CD4-positive, alpha-beta memory T cell (primary cell): ENCODE results near the gene ZNF687. TPM values are rescaled to one million over a fixed set of nuclear protein-coding genes. Genes with fewer than 3 reads are reported as not detected.
"Not testable (repeated sequence)": the region's sequence is repeated elsewhere in the genome, so short reads cannot be mapped to it uniquely, and the experiment has no call there.

Source experiments
- CTCF ChIA-PET: fragments of 350-600 bp; sonication (Branson Sonifier 250); formaldehyde crosslinking; loops from one replicate; lab custom pipeline; 2021; ENCODE audit warnings: inconsistent platforms; ENCODE audit not compliant: partially characterized antibody; lab: Charles Lee
- POLR2A ChIA-PET: fragments of 350-600 bp; sonication (Branson Sonifier 250); formaldehyde crosslinking; loops from one replicate; lab custom pipeline; 2021; ENCODE audit not compliant: partially characterized antibody; lab: Charles Lee
- DNase-seq, 5 donors: peaks; one replicate each; pipeline versions ENCODE4 v3.0.0 to v3.0.0-alpha.2; 2020 to 2022; ENCODE audit warnings: mixed read lengths in 1 of 5
- H3K27ac ChIP-seq: one replicate; pipeline ENCODE4 v1.7.0; 2013; ENCODE audit warnings: low read depth, low read length
- H3K27me3 ChIP-seq: 2 replicates; pipeline ENCODE4 v1.7.0; 2013; ENCODE audit warnings: mild to moderate bottlenecking, low read length, moderate library complexity; ENCODE audit not compliant: insufficient read depth
- H3K36me3 ChIP-seq: 2 replicates; pipeline ENCODE4 v1.7.0; 2013; ENCODE audit warnings: mild to moderate bottlenecking, low read length, moderate library complexity; ENCODE audit not compliant: insufficient read depth
- H3K4me1 ChIP-seq: 2 replicates; pipeline ENCODE4 v1.7.0; 2013; ENCODE audit warnings: mild to moderate bottlenecking, low read length, moderate library complexity; ENCODE audit not compliant: insufficient read depth
- H3K4me3 ChIP-seq, 2 donors: one replicate each; pipeline ENCODE4 v1.7.0; 2013; ENCODE audit warnings: low read length in 2 of 2, mild to moderate bottlenecking in 1 of 2
- H3K9me3 ChIP-seq, 2 donors: one replicate each; pipeline ENCODE4 v1.7.0; 2013; ENCODE audit warnings: low read length in 2 of 2, control low read depth in 1 of 2; ENCODE audit not compliant: control insufficient read depth in 1 of 2
- H3K27ac Mint-ChIP-seq, 7 donors: one replicate each; pipeline ENCODE4 v1.8.0; 2020 to 2021; ENCODE audit warnings: mixed read lengths in 7 of 7, mild to moderate bottlenecking in 6 of 7, inconsistent platforms in 3 of 7, moderate library complexity in 3 of 7
- H3K27me3 Mint-ChIP-seq, 2 donors: one replicate each; pipeline ENCODE4 v1.8.0; 2020 to 2021; ENCODE audit warnings: mixed read lengths in 2 of 2
- H3K36me3 Mint-ChIP-seq, 2 donors: one replicate each; pipeline ENCODE4 v1.8.0; 2020 to 2021; ENCODE audit warnings: mixed read lengths in 2 of 2, inconsistent platforms in 1 of 2, mild to moderate bottlenecking in 1 of 2
- H3K4me1 Mint-ChIP-seq, 4 donors: one replicate each; pipeline ENCODE4 v1.8.0; 2020 to 2021; ENCODE audit warnings: mixed read lengths in 4 of 4, mild to moderate bottlenecking in 1 of 4
- H3K4me3 Mint-ChIP-seq, 8 donors: one replicate each; pipeline ENCODE4 v1.8.0; 2020 to 2021; ENCODE audit warnings: mixed read lengths in 8 of 8, mild to moderate bottlenecking in 7 of 8, moderate library complexity in 6 of 8, inconsistent platforms in 3 of 8
- H3K9me3 Mint-ChIP-seq, 8 donors: one replicate each; pipeline ENCODE4 v1.8.0; 2020 to 2021; ENCODE audit warnings: mixed read lengths in 8 of 8, mild to moderate bottlenecking in 5 of 8, inconsistent platforms in 3 of 8, moderate library complexity in 1 of 8
- intact Hi-C: fragments of 100-400 bp; cut with micrococcal nuclease; formaldehyde crosslinking; loops from one replicate; pipeline ENCODE4 v1.15.1; 2023
- polyA plus RNA-seq, 2 donors: library from polyadenylated mRNA; unstranded; fragments of 300-500 nt; fragmentation: Illumina TruSeq; gene quantifications; one replicate each; pipeline ENCODE4 v1.2.3, GENCODE V29; 2021
- total RNA-seq, 2 experiments: library from RNA; stranded (reverse); gene quantifications; one replicate each; pipeline ENCODE4 v1.2.3, GENCODE V29; 2021

Gene ZNF687
- total and polyA plus RNA-seq, 4 experiments from 2014 or later, result 0.36 to 39.3 (median 20.2) TPM

- peaks cover 48% of the 10 kb centered on the region for H3K36me3 ChIP-seq
- H3K27ac ChIP-seq, result no peak overlapping the region
- H3K27me3 ChIP-seq, result no peaks in the 10 kb centered on the region
- POLR2A ChIA-PET, result interaction anchor here (0.5 to 1.5 kb wide), 2 partner anchors 11 to 639 kb away, joined by 3 to 4 read pairs; partner anchors contain the start of gene PSMD4
- H3K36me3 Mint-ChIP-seq, result peaks cover 33 to 57% of the 10 kb centered on the region in 2 donors
- no peaks in the 10 kb centered on the region for H3K4me1 Mint-ChIP-seq
- H3K4me3 ChIP-seq, result no peak overlapping the region
- H3K9me3 ChIP-seq, result no peaks in the 10 kb centered on the region
- no peak overlapping the region for H3K4me3 Mint-ChIP-seq
- H3K4me1 ChIP-seq, result no peaks in the 10 kb centered on the region
- H3K9me3 Mint-ChIP-seq, result no peaks in the 10 kb centered on the region
- CTCF ChIA-PET, result interaction anchor here (1.1 to 1.9 kb wide), 3 partner anchors 11 to 468 kb away, joined by 3 to 4 read pairs (median 3); partner anchors contain the start of gene PSMD4
- no peak for DNase-seq
- H3K27me3 Mint-ChIP-seq, result no peaks in the 10 kb centered on the region
- intact Hi-C loops, result no loop called here
- H3K27ac Mint-ChIP-seq, result peak overlapping the region in 5 of 7 donors; percentile 4 to 85 (median 63)
Observed at GRCh38 chr1:151265446-151266236, 16.5 kb upstream of the ZNF687 start.

- H3K4me3 ChIP-seq, result no peak overlapping the region
- POLR2A ChIA-PET, result interaction anchor here (1.5 kb wide), 1 partner anchor 11 kb away, joined by 4 read pairs; the partner anchor contains the start of gene PSMD4
- H3K27me3 ChIP-seq, result no peaks in the 10 kb centered on the region
- intact Hi-C loops, result no loop called here
- DNase-seq, result no peak
- Mint-ChIP-seq H3K4me3 (no peak overlapping the region), H3K36me3 (peaks cover 34 to 59% of the 10 kb centered on the region in 2 donors), H3K4me1 (no peaks in the 10 kb centered on the region), H3K27ac (peak overlapping the region in 2 of 7 donors; percentile 54 to 81), H3K27me3 (no peaks in the 10 kb centered on the region), H3K9me3 (no peaks in the 10 kb centered on the region)
- H3K9me3 ChIP-seq, result no peaks in the 10 kb centered on the region
- CTCF ChIA-PET, result no interaction called here
- peaks cover 48% of the 10 kb centered on the region for H3K36me3 ChIP-seq
- no peaks in the 10 kb centered on the region for H3K4me1 ChIP-seq
- H3K27ac ChIP-seq, result no peak overlapping the region
Observed at GRCh38 chr1:151266315-151266714, 15.8 kb upstream of the ZNF687 start.

- H3K4me3 Mint-ChIP-seq, result no peak overlapping the region
- Histone ChIP-seq H3K4me3 (no peak overlapping the region), H3K4me1 (no peaks in the 10 kb centered on the region), H3K36me3 (peaks cover 48% of the 10 kb centered on the region), H3K27ac (no peak overlapping the region), H3K9me3 (no peaks in the 10 kb centered on the region), H3K27me3 (no peaks in the 10 kb centered on the region)
- intact Hi-C loops, result no loop called here
- H3K36me3 Mint-ChIP-seq, result peaks cover 38 to 63% of the 10 kb centered on the region in 2 donors
- peak overlapping the region in 1 of 7 donors; percentile 54 for H3K27ac Mint-ChIP-seq
- ChIA-PET CTCF (no interaction called here), POLR2A (no interaction called here)
- H3K27me3 Mint-ChIP-seq, result no peaks in the 10 kb centered on the region
- no peak for DNase-seq
- no peaks in the 10 kb centered on the region for H3K9me3 Mint-ChIP-seq
- no peaks in the 10 kb centered on the region for H3K4me1 Mint-ChIP-seq
Observed at GRCh38 chr1:151266821-151267220, 15.3 kb upstream of the ZNF687 start.

- Mint-ChIP-seq H3K9me3 (no peaks in the 10 kb centered on the region), H3K36me3 (peaks cover 38 to 61% of the 10 kb centered on the region in 2 donors), H3K27me3 (no peaks in the 10 kb centered on the region), H3K27ac (peak overlapping the region in 3 of 7 donors; percentile 42 to 72 (median 60)), H3K4me1 (no peaks in the 10 kb centered on the region), H3K4me3 (no peak overlapping the region)
- H3K4me1 ChIP-seq, result no peaks in the 10 kb centered on the region
- CTCF ChIA-PET, result no interaction called here
- no peaks in the 10 kb centered on the region for H3K9me3 ChIP-seq
- H3K27me3 ChIP-seq, result no peaks in the 10 kb centered on the region
- no peak for DNase-seq
- H3K36me3 ChIP-seq, result peaks cover 46% of the 10 kb centered on the region
- POLR2A ChIA-PET, result no interaction called here
- intact Hi-C loops, result no loop called here
- H3K4me3 ChIP-seq, result no peak overlapping the region
- H3K27ac ChIP-seq, result no peak overlapping the region
Observed at GRCh38 chr1:151267760-151268159, 14.3 kb upstream of the ZNF687 start.

- H3K27me3 Mint-ChIP-seq, result no peaks in the 10 kb centered on the region
- no peaks in the 10 kb centered on the region for H3K4me1 Mint-ChIP-seq
- Histone ChIP-seq H3K9me3 (no peaks in the 10 kb centered on the region), H3K36me3 (no peaks in the 10 kb centered on the region), H3K27me3 (no peaks in the 10 kb centered on the region), H3K27ac (no peak overlapping the region), H3K4me1 (no peaks in the 10 kb centered on the region), H3K4me3 (no peak overlapping the region)
- ChIA-PET CTCF (interaction anchor here (1.3 kb wide), 1 partner anchor 27 kb away, joined by 3 read pairs; no protein-coding TSS in a partner anchor), POLR2A (interaction anchor here (0.7 kb wide), 1 partner anchor 695 kb away, joined by 3 read pairs; no protein-coding TSS in a partner anchor)
- DNase-seq, result no peak
- no peak overlapping the region for H3K4me3 Mint-ChIP-seq
- intact Hi-C loops, result no loop called here
- peaks cover 10 to 16% of the 10 kb centered on the region in 2 donors for H3K36me3 Mint-ChIP-seq
- peaks cover 0 to 1% (median 0%) of the 10 kb centered on the region in 8 donors for H3K9me3 Mint-ChIP-seq
- H3K27ac Mint-ChIP-seq, result peak overlapping the region in 3 of 7 donors; percentile 48 to 62 (median 62)
Observed at GRCh38 chr1:151273924-151274466, 8.1 kb upstream of the ZNF687 start.

GRCh38 chr1:151275341-151275740 lies 6.8 kb upstream of the ZNF687 start:
- H3K36me3 ChIP-seq, CTCF ChIA-PET, H3K4me3 ChIP-seq, H3K4me1 Mint-ChIP-seq, H3K4me3 Mint-ChIP-seq, H3K9me3 Mint-ChIP-seq, POLR2A ChIA-PET, H3K9me3 ChIP-seq, H3K27me3 Mint-ChIP-seq, H3K27ac ChIP-seq, H3K27me3 ChIP-seq, DNase-seq, H3K4me1 ChIP-seq, intact Hi-C loops, H3K27ac Mint-ChIP-seq: not testable (repeated sequence)
- H3K36me3 Mint-ChIP-seq, result peaks cover 10 to 11% of the 10 kb centered on the region in 2 donors

GRCh38 chr1:151277249-151277648 lies 4.8 kb upstream of the ZNF687 start:
- DNase-seq, result no peak
- Mint-ChIP-seq H3K4me1 (peaks cover 1 to 15% (median 9%) of the 10 kb centered on the region in 4 donors), H3K36me3 (peaks cover 4 to 14% of the 10 kb centered on the region in 2 donors), H3K27me3 (no peaks in the 10 kb centered on the region), H3K4me3 (no peak overlapping the region), H3K27ac (peak overlapping the region in 1 of 7 donors; percentile 8), H3K9me3 (peaks cover 0 to 6% (median 0%) of the 10 kb centered on the region in 8 donors)
- Histone ChIP-seq H3K4me1 (peaks cover 5% of the 10 kb centered on the region), H3K27me3 (no peaks in the 10 kb centered on the region), H3K27ac (no peak overlapping the region), H3K9me3 (no peaks in the 10 kb centered on the region), H3K36me3 (no peaks in the 10 kb centered on the region), H3K4me3 (no peak overlapping the region)
- intact Hi-C loops, result no loop called here
- CTCF ChIA-PET, result interaction anchor here (1.2 to 1.6 kb wide), 2 partner anchors 24 to 63 kb away, joined by 6 to 7 read pairs; no protein-coding TSS in a partner anchor
- POLR2A ChIA-PET, result interaction anchor here (1.4 kb wide), 1 partner anchor 22 kb away, joined by 4 read pairs; no protein-coding TSS in a partner anchor
